ENCODE measurements around the gene PNMA8B.

- TF ChIP-seq POLR2A (IDR thresholded peaks at IDR 0.05; ENCODE audit: low read depth, low read length): no peak
- TF ChIP-seq TAF1 (IDR thresholded peaks at IDR 0.05; ENCODE audit: low read depth, low read length): no peak
- TF ChIP-seq POLR2AphosphoS5 (IDR thresholded peaks at IDR 0.05; ENCODE audit: low read depth, low read length): no peak
- TF ChIP-seq SPI1 (IDR thresholded peaks at IDR 0.05; ENCODE audit: low read depth, low read length): no peak
Observed at GRCh38 chr19:46470376-46470775, 25.3 kb downstream of the PNMA8B start.
